GDM1 (cell line): ENCODE results near the gene SNAI3.

Experiments used
- DNase-seq: peaks from one replicate; lab custom pipeline; 2025; lab: John Stamatoyannopoulos, UW

SNAI3 gene

GRCh38 chr16:88721815-88722755 is 35.8 kb upstream of the SNAI3 start:
- DNase-seq = no peak

GRCh38 chr16:88721236-88721635 is 34.9 kb upstream of the SNAI3 start:
- DNase-seq = no peak

GRCh38 chr16:88720396-88720970 is 34.2 kb upstream of the SNAI3 start:
- no peak for DNase-seq

- DNase-seq = no peak
Observed at GRCh38 chr16:88719933-88720296, 33.6 kb upstream of the SNAI3 start.

GRCh38 chr16:88719267-88719932 is 33.1 kb upstream of the SNAI3 start:
- no peak for DNase-seq

GRCh38 chr16:88718178-88718577 is 31.9 kb upstream of the SNAI3 start:
- DNase-seq = no peak

GRCh38 chr16:88716601-88717001 is 30.3 kb upstream of the SNAI3 start:
- no peak for DNase-seq

- DNase-seq = no peak
Observed at GRCh38 chr16:88716201-88716600, 29.9 kb upstream of the SNAI3 start.

GRCh38 chr16:88715312-88716190 is 29.2 kb upstream of the SNAI3 start:
- DNase-seq = no peak

GRCh38 chr16:88714420-88715302 is 28.4 kb upstream of the SNAI3 start:
- no peak for DNase-seq

- no peak for DNase-seq
Observed at GRCh38 chr16:88713568-88714419, 27.5 kb upstream of the SNAI3 start.

- DNase-seq = no peak
Observed at GRCh38 chr16:88713054-88713453, 26.7 kb upstream of the SNAI3 start.

- no peak for DNase-seq
Observed at GRCh38 chr16:88712362-88712979, 26.2 kb upstream of the SNAI3 start.

GRCh38 chr16:88711750-88712340 is 25.5 kb upstream of the SNAI3 start:
- DNase-seq = no peak

- DNase-seq = no peak
Observed at GRCh38 chr16:88710556-88710955, 24.2 kb upstream of the SNAI3 start.

GRCh38 chr16:88706965-88707826 is 20.9 kb upstream of the SNAI3 start:
- no peak for DNase-seq

GRCh38 chr16:88706229-88706964 is 20.1 kb upstream of the SNAI3 start, which contains the start of the genes CTU2 and RNF166:
TSS of gene CTU2 (plus strand) at chr16:88706503. CDS start at chr16:88706531, 28 bp downstream.
TSS of gene RNF166 (minus strand) at chr16:88706408. CDS start at chr16:88706325, 83 bp downstream.
- peak; percentile 84 for DNase-seq
